Liver (tissue), 3 donors: ENCODE data around the gene STH.

ENCODE experiments used
- JUND ChIP-seq, 2 donors: IDR thresholded peaks; 2 replicates each; pipeline ENCODE4 v1.6.1; 2016; ENCODE audit warnings: antibody characterized with exemption in 2 of 2
- RXRA ChIP-seq, 2 donors: IDR thresholded peaks; 2 replicates each; pipeline ENCODE4 v1.6.1; 2017 to 2018; ENCODE audit warnings: antibody characterized with exemption in 2 of 2, mild to moderate bottlenecking in 1 of 2
- SP1 ChIP-seq: IDR thresholded peaks from 2 replicates; pipeline ENCODE4 v1.6.1; 2018; ENCODE audit warnings: antibody characterized with exemption, mild to moderate bottlenecking
- TF ChIP-seq, protein P1 (sequence below): fragments of 150-350 bp; IDR thresholded peaks from 2 replicates; pipeline ENCODE4 v1.5.1; 2017; ENCODE audit warnings: improper control_type of control experiment, low read depth, low read length; ENCODE audit not compliant: missing input control
- TF ChIP-seq, protein P2 (sequence below): IDR thresholded peaks from 2 replicates; pipeline ENCODE4 v1.6.1; 2016; ENCODE audit warnings: antibody characterized with exemption
- donor health status: healthy.
- donor health status: healthy.

DNA sequence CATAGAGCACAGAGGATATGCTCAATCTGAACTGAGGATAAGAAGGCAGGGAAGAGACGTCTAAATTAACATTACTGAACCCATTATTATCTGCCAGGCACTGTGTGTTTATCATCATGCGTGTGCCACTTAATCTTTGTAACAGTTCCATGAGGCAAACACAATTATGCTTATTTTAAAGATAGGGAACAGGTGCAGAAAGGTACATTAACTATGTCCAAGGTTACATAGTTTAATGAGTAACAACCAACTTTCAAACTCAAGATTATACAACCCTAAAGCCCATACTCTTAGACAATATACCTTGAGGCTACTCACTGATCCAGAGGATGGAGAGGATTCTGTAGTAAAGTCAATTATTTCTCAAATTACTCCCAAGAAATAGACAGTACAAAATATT is 43.2 kb downstream of the STH start:
- TF ChIP-seq, protein P1, sequence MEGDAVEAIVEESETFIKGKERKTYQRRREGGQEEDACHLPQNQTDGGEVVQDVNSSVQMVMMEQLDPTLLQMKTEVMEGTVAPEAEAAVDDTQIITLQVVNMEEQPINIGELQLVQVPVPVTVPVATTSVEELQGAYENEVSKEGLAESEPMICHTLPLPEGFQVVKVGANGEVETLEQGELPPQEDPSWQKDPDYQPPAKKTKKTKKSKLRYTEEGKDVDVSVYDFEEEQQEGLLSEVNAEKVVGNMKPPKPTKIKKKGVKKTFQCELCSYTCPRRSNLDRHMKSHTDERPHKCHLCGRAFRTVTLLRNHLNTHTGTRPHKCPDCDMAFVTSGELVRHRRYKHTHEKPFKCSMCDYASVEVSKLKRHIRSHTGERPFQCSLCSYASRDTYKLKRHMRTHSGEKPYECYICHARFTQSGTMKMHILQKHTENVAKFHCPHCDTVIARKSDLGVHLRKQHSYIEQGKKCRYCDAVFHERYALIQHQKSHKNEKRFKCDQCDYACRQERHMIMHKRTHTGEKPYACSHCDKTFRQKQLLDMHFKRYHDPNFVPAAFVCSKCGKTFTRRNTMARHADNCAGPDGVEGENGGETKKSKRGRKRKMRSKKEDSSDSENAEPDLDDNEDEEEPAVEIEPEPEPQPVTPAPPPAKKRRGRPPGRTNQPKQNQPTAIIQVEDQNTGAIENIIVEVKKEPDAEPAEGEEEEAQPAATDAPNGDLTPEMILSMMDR, result no peak
- TF ChIP-seq, protein P2, sequence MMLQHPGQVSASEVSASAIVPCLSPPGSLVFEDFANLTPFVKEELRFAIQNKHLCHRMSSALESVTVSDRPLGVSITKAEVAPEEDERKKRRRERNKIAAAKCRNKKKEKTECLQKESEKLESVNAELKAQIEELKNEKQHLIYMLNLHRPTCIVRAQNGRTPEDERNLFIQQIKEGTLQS, result no peak
- TF ChIP-seq RXRA (IDR thresholded peaks at IDR 0.05) (no peak), SP1 (no peak), JUND (IDR thresholded peaks at IDR 0.05) (no peak)
